Testis (tissue), 3 donors: ENCODE data around the gene POLD2. TPM values are rescaled to one million over a fixed set of nuclear protein-coding genes. Genes with fewer than 3 reads are reported as not detected.

Source experiments
- DNase-seq: peaks from one replicate; pipeline ENCODE4 v3.0.0-alpha.2; 2019
- H3K27ac ChIP-seq, 2 donors: fragments of 200-600 bp; sonication (generic); one replicate each; pipeline ENCODE4 v1.5.1; 2019
- H3K27me3 ChIP-seq: fragments of 200-600 bp; sonication (generic); one replicate; pipeline ENCODE4 v1.5.1; 2019
- H3K36me3 ChIP-seq: fragments of 200-600 bp; sonication (generic); one replicate; pipeline ENCODE4 v1.5.1; 2017; ENCODE audit warnings: low read depth; ENCODE audit errors: missing control alignments
- H3K4me1 ChIP-seq: fragments of 200-600 bp; sonication (generic); one replicate; pipeline ENCODE4 v1.5.1; 2019
- H3K4me3 ChIP-seq, 2 donors: fragments of 200-600 bp; sonication (generic); one replicate each; pipeline ENCODE4 v1.5.1; 2017 to 2019
- H3K9me3 ChIP-seq: fragments of 200-600 bp; sonication (generic); one replicate; pipeline ENCODE4 v1.5.1; 2017
- POLR2A ChIP-seq: fragments of 450-650 bp; IDR thresholded peaks from one replicate; pipeline ENCODE4 v1.6.1; 2017; ENCODE audit warnings: antibody characterized with exemption, mild to moderate bottlenecking, moderate library complexity
- WGBS, 2 donors: methylation state at CpG; one replicate each; pipeline ENCODE4 v1.1.5; 2018; 5-methylcytosine and 5-hydroxymethylcytosine counted together
- intact Hi-C: fragments of 100-400 bp; cut with DNase I; formaldehyde crosslinking; loops from one replicate; pipeline ENCODE4 v1.15.1; 2023; ENCODE audit warnings: low total_unique reads
- polyA plus RNA-seq: library from polyadenylated mRNA; stranded (reverse); fragments of 350-450 nt; fragmentation: Illumina TruSeq; extraction: RNeasy Lipid Tissue Mini Kit (QIAGEN cat#74804); gene quantifications from one replicate; pipeline ENCODE4 v1.2.3, GENCODE V29; 2014; ENCODE audit warnings: low read depth, low replicate concordance; ENCODE audit not compliant: insufficient read depth
- total RNA-seq, 2 donors: library from RNA; depleted of rRNA; stranded (reverse); fragments of >200 nt; gene quantifications; one replicate each; pipeline ENCODE4 v1.2.3, GENCODE V29; 2016
- TF ChIP-seq, protein P1 (sequence below), 3 experiments: fragments of 450-650 bp in 2 of 3; fragments of 200-600 bp in 1 of 3; sonication (generic) in 1 of 3; IDR thresholded peaks; one replicate each; pipeline ENCODE4 v1.5.1; 2016 to 2019; ENCODE audit warnings: antibody characterized with exemption in 3 of 3, mild to moderate bottlenecking in 2 of 3, moderate library complexity in 1 of 3

Gene POLD2
- total and polyA plus RNA-seq, 3 donors from 2014 or later = 59.4 to 117 (median 61.9) TPM

DNA sequence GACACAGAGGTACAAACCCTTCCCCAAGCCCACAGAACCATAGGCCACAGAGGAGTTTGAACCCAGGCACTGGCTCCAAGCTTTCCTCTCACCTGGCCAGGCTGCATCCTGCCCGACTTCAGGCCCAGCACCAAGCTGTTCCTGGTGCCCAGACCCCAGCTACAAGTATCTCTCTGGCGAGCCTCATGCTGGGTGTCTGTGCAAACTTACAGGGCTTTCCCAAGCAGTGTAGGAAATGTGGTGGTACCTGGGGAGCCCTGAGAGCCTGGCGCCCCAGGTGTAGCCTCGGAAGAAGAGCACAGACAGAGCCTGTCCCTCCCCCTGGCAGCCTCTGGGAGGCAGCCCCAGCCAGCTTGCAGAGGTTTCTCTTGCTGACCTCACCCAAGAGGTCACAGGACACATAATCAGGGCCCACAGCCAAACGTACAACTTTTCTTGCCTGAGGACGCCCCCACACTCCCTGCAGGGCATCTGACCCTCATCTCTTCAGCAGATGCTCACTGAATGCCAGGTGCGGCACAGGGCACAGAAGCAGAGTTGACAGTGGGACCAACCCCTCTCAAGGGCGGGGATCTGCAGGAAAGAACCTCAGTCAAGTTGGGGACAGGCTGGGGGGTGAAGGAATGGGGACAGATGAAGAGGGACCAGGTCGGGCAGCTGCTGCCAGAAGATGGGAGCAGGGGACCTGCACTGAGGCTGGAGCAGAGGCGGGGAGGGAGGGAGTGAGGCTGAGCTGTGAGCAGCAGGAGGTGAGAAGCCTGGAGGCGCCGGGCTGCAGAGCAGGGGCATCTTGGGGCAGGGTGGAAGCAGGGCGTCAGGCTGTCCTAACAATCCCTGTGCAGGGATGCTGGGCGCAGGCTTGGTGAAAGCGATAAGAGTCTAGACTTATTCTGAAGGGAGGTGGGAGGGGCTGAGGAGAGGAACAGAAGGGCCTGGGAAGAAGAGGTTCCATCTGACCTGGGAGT is 34.0 kb upstream of the POLD2 start:
- WGBS, 2 donors = 80 to 84% methylated on average over 14 to 15 of the region's 15 CpGs

DNA sequence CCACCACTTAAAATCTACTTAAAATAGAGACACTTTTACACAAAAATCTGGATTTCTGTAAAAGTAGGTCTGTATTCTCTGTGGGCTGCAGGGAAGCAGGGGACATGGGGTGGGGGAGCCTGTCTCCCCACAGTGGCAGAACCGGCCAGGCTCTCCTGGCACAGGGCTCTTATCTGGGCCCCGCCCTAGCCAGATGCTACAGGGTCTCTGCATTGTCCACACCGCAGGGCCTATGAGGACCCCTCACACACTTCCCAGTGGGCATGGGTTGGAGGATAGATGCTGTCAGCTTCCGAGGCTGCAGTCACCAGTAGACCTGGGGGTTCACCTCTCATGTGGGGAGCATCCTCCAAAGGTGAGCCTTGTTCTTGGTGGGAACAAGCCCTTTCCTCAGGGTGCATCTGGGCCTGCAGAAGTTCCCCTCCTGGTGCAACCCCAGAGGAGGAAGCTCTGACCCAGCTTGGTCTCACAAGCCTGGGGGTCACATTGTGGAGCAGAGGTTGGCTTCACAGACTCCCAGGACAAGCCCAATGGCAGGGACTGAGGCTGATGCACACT is 33.2 kb upstream of the POLD2 start:
- WGBS, 2 donors = 91 to 97% methylated on average over 4 of the region's 4 CpGs
- no peaks in the 10 kb centered on the region for H3K4me1 ChIP-seq

More for the DNA sequence above, 34.0 kb upstream of the POLD2 start:
- no peak for TF ChIP-seq POLR2A
- TF ChIP-seq, protein P1, sequence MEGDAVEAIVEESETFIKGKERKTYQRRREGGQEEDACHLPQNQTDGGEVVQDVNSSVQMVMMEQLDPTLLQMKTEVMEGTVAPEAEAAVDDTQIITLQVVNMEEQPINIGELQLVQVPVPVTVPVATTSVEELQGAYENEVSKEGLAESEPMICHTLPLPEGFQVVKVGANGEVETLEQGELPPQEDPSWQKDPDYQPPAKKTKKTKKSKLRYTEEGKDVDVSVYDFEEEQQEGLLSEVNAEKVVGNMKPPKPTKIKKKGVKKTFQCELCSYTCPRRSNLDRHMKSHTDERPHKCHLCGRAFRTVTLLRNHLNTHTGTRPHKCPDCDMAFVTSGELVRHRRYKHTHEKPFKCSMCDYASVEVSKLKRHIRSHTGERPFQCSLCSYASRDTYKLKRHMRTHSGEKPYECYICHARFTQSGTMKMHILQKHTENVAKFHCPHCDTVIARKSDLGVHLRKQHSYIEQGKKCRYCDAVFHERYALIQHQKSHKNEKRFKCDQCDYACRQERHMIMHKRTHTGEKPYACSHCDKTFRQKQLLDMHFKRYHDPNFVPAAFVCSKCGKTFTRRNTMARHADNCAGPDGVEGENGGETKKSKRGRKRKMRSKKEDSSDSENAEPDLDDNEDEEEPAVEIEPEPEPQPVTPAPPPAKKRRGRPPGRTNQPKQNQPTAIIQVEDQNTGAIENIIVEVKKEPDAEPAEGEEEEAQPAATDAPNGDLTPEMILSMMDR (IDR thresholded peaks at IDR 0.05) = no peak
- no peaks in the 10 kb centered on the region for H3K27me3 ChIP-seq
- H3K27ac ChIP-seq = no peak overlapping the region
- no peaks in the 10 kb centered on the region for H3K36me3 ChIP-seq
- intact Hi-C loops = no loop called here
- no peak for DNase-seq
- H3K9me3 ChIP-seq = no peaks in the 10 kb centered on the region
- no peaks in the 10 kb centered on the region for H3K4me1 ChIP-seq
- H3K4me3 ChIP-seq = no peak overlapping the region

DNA sequence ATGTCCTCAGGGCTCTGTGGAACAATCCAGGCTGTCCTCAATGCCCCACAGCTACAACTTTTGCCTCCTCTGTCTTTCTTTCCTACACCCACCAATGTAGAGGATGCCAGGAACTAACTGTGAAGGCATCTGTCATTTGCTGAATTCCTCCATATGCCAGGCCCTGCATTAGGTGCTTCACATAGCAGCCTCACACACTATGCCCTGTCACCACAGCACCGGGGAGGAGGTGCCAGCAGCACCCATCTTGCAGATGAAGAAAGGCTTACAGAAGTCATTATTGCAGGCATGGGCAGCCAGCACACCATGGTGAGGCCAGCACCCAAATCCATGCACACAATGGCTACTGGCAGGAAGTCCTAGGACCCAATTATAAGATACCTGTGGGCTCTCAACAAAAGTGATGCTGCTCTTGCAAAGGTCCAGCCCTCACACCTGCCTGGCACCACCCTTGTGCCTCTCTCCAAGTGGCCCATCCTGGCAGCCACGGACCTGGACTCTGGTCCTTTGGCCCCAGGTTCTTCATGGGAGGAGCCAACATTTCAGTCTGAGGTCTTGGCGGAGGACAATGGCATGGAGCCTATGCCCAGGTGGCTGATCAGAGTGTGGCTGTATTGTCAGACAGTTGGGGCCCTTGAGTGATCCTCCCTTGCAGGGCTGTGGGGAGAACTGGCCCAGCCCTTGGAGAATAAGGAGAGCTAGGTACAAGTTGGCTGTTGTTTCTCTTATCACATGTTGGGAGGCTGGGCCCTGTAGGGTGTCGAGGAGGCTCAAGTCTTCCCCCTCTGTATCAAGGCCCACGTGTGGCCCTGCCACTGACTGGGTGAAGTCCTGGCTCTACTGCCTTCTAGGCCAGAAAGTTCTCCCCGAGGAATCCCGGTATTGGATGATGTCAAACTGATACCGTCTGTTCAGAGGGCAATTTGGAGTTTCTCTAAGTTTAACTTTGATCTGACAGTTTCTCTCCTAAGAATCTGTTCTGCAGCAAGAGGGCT is 32.1 kb upstream of the POLD2 start:
- no peak for TF ChIP-seq POLR2A
- TF ChIP-seq, protein P1 (IDR thresholded peaks at IDR 0.05) = no peak
- H3K27ac ChIP-seq = no peak overlapping the region
- no peaks in the 10 kb centered on the region for H3K4me1 ChIP-seq
- DNase-seq = no peak
- no peaks in the 10 kb centered on the region for H3K27me3 ChIP-seq
- H3K4me3 ChIP-seq = no peak overlapping the region
- WGBS, 2 donors = 79 to 82% methylated on average over 7 to 8 of the region's 8 CpGs
- H3K36me3 ChIP-seq = no peaks in the 10 kb centered on the region
- H3K9me3 ChIP-seq = no peaks in the 10 kb centered on the region
- intact Hi-C loops = no loop called here

More for the DNA sequence above, 33.2 kb upstream of the POLD2 start:
- TF ChIP-seq, protein P1 (IDR thresholded peaks at IDR 0.05) = no peak
- TF ChIP-seq POLR2A = no peak
- Histone ChIP-seq H3K9me3 (no peaks in the 10 kb centered on the region), H3K27ac (no peak overlapping the region), H3K4me3 (no peak overlapping the region), H3K27me3 (no peaks in the 10 kb centered on the region), H3K36me3 (no peaks in the 10 kb centered on the region)
- DNase-seq = no peak
- intact Hi-C loops = no loop called here

DNA sequence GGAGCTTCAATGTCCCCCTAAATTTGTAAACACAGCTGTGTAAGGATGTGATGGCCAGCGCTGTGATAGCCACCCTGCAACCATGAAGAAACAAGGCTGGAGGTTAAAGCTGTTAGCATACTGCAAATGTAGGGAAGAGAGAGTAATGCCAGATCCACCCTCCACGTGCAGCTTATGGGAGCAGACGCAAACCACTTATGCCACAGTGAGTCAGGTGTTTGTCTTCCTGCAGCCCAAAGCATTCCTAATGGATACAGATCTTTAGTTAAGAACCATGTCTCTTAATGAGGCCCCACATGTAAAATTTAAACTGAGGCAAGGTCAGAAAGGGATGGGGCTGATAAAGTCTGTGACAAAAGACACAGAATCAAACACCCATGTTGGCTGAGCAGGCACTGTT is 31.4 kb upstream of the POLD2 start:
- 89 to 93% methylated on average over 3 of the region's 3 CpGs for WGBS, 2 donors
- H3K4me1 ChIP-seq = no peaks in the 10 kb centered on the region
- no peaks in the 10 kb centered on the region for H3K9me3 ChIP-seq
- TF ChIP-seq, protein P1 (IDR thresholded peaks at IDR 0.05) = no peak
- TF ChIP-seq POLR2A = no peak
- no peak for DNase-seq
- no peaks in the 10 kb centered on the region for H3K36me3 ChIP-seq
- H3K27ac ChIP-seq = no peak overlapping the region
- intact Hi-C loops = no loop called here
- no peaks in the 10 kb centered on the region for H3K27me3 ChIP-seq
- H3K4me3 ChIP-seq = no peak overlapping the region
